Endodermal cell (in vitro differentiated cells): ENCODE results near the gene TOMM22. TPM values are rescaled to one million over a fixed set of nuclear protein-coding genes. Genes with fewer than 3 reads are reported as not detected.

Experiments
- DNase-seq: peaks from one replicate; pipeline ENCODE4 v3.0.0-alpha.2; 2017
- H3K27ac ChIP-seq: 2 replicates; pipeline ENCODE4 v1.5.1; 2013; ENCODE audit warnings: mild to moderate bottlenecking, low read depth, low read length, moderate library complexity
- H3K27me3 ChIP-seq: 2 replicates; pipeline ENCODE4 v1.6.1; 2013; ENCODE audit warnings: mild to moderate bottlenecking, low read length, moderate library complexity; ENCODE audit not compliant: insufficient read depth, control insufficient read depth, poor library complexity, severe bottlenecking
- H3K36me3 ChIP-seq: 2 replicates; pipeline ENCODE4 v1.7.0; 2013; ENCODE audit warnings: mild to moderate bottlenecking, low read length, moderate library complexity; ENCODE audit not compliant: control insufficient read depth, insufficient read depth
- H3K4me1 ChIP-seq: one replicate; pipeline ENCODE4 v1.7.0; 2013; ENCODE audit warnings: low read length; ENCODE audit not compliant: control insufficient read depth, insufficient read depth
- H3K4me3 ChIP-seq: 2 replicates; pipeline ENCODE4 v1.5.1; 2013; ENCODE audit warnings: mild to moderate bottlenecking, low read length, moderate library complexity
- H3K9ac ChIP-seq: 2 replicates; pipeline ENCODE4 v1.6.1; 2013; ENCODE audit warnings: mild to moderate bottlenecking, low read length, moderate library complexity; ENCODE audit not compliant: poor library complexity, severe bottlenecking; ENCODE audit errors: extremely low read depth
- H3K9me3 ChIP-seq: 2 replicates; pipeline ENCODE4 v1.6.1; 2013; ENCODE audit warnings: mild to moderate bottlenecking, low read length, moderate library complexity; ENCODE audit not compliant: control insufficient read depth
- H3K27ac Mint-ChIP-seq: 2 replicates; pipeline ENCODE4 v1.8.0; 2020; ENCODE audit warnings: mixed read lengths
- H3K27me3 Mint-ChIP-seq: 2 replicates; pipeline ENCODE4 v1.8.0; 2021; ENCODE audit warnings: mild to moderate bottlenecking, mixed read lengths; ENCODE audit not compliant: insufficient read depth
- H3K36me3 Mint-ChIP-seq: 2 replicates; pipeline ENCODE4 v1.8.0; 2020; ENCODE audit warnings: low read depth, mixed read lengths
- H3K4me1 Mint-ChIP-seq: 2 replicates; pipeline ENCODE4 v1.8.0; 2020; ENCODE audit warnings: mixed read lengths
- H3K4me3 Mint-ChIP-seq: 2 replicates; pipeline ENCODE4 v1.8.0; 2020; ENCODE audit warnings: mild to moderate bottlenecking, moderate library complexity, mixed read lengths
- H3K9me3 Mint-ChIP-seq: 2 replicates; pipeline ENCODE4 v1.8.0; 2020; ENCODE audit warnings: mild to moderate bottlenecking, mixed read lengths
- WGBS, 2 experiments: methylation state at CpG; one replicate each; pipeline versions ENCODE4 v1.1.5 to v1.1.7; 2013; ENCODE audit warnings: missing lambda C conversion rate in 2 of 2, mixed read lengths in 1 of 2; ENCODE audit not compliant: insufficient coverage in 1 of 2, insufficient read length in 1 of 2; 5-methylcytosine and 5-hydroxymethylcytosine counted together
- total RNA-seq, 2 donors: library from RNA; stranded (reverse); fragmentation: NEBNext Ultra II Directional in 1 of 2; extraction: Animal tissue kit (Norgen Biotek cat#: 25700) in 1 of 2; gene quantifications; 2 replicates in 1 of 2; 3 replicates in 1 of 2; pipeline ENCODE4 v1.2.1, GENCODE V29; 2021
- TF ChIP-seq, protein P1 (sequence below): fragments of 200-600 bp; sonication (generic); conservative IDR thresholded peaks from 2 replicates; pipeline ENCODE4 v1.5.0; 2021; ENCODE audit warnings: antibody characterized with exemption, mild to moderate bottlenecking

TOMM22 gene
- total RNA-seq, 2 donors from 2014 or later = 114 to 119 TPM

DNA sequence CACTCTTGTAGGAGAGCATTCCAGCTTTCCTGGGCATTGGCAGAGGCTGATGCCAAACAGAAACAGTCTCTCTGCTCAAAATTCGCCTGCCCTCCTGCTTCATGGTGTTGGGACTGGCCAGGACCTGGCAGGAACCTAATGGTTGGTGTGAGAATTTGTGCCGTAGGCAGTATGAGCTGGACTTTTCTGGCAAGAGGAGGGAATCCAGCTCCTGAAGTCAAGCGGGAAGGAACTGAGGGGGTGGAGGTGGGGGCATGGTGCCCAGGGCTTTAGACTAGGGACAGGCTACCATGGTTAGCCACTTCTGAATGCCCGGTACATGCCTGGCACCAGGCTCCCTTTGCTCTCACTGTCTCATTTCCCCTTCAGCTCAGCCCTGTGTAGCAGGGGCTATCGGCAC, 6.9 kb upstream of the TOMM22 start:
- no peaks in the 10 kb centered on the region for H3K9me3 Mint-ChIP-seq
- Histone ChIP-seq H3K4me3 (no peak overlapping the region), H3K36me3 (peaks cover 28% of the 10 kb centered on the region), H3K27ac (no peak overlapping the region), H3K9ac (no peak overlapping the region), H3K27me3 (no peaks in the 10 kb centered on the region), H3K4me1 (no peaks in the 10 kb centered on the region), H3K9me3 (no peaks in the 10 kb centered on the region)
- no peak overlapping the region for H3K27ac Mint-ChIP-seq
- no peak overlapping the region for H3K4me3 Mint-ChIP-seq
- no peaks in the 10 kb centered on the region for H3K27me3 Mint-ChIP-seq
- TF ChIP-seq, protein P1, sequence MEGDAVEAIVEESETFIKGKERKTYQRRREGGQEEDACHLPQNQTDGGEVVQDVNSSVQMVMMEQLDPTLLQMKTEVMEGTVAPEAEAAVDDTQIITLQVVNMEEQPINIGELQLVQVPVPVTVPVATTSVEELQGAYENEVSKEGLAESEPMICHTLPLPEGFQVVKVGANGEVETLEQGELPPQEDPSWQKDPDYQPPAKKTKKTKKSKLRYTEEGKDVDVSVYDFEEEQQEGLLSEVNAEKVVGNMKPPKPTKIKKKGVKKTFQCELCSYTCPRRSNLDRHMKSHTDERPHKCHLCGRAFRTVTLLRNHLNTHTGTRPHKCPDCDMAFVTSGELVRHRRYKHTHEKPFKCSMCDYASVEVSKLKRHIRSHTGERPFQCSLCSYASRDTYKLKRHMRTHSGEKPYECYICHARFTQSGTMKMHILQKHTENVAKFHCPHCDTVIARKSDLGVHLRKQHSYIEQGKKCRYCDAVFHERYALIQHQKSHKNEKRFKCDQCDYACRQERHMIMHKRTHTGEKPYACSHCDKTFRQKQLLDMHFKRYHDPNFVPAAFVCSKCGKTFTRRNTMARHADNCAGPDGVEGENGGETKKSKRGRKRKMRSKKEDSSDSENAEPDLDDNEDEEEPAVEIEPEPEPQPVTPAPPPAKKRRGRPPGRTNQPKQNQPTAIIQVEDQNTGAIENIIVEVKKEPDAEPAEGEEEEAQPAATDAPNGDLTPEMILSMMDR = no peak
- 94 to 100% methylated on average over 2 to 5 of the region's 5 CpGs for WGBS, 2 experiments
- no peaks in the 10 kb centered on the region for H3K4me1 Mint-ChIP-seq
- peaks cover 30% of the 10 kb centered on the region for H3K36me3 Mint-ChIP-seq
- no peak for DNase-seq

DNA sequence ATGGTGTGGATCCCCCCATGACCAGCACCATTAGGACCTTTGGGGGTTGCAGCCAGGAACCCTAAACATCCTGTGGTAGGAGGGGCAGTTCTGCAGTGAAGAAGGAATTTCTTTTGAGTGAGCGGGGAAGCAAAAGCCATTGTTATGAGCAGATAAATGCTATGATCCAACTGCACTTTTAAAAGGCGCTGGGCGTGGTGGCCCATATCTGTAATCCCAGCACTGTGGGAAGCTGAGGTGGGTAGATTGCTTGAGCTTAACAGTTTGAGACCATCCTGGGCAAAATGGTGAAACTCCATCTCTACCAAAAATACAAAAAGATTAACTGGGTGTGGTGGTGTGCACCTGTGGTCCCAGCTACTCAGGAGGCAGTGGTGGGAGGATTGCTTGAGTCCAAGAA, 5.9 kb upstream of the TOMM22 start:
- Histone ChIP-seq H3K27me3 (no peaks in the 10 kb centered on the region), H3K4me3 (no peak overlapping the region), H3K36me3 (peaks cover 25% of the 10 kb centered on the region), H3K9me3 (no peaks in the 10 kb centered on the region), H3K27ac (no peak overlapping the region), H3K9ac (no peak overlapping the region), H3K4me1 (no peaks in the 10 kb centered on the region)
- WGBS, 2 experiments = 91 to 98% methylated on average over 3 of the region's 3 CpGs
- no peak overlapping the region for H3K4me3 Mint-ChIP-seq
- H3K27me3 Mint-ChIP-seq = no peaks in the 10 kb centered on the region
- H3K9me3 Mint-ChIP-seq = no peaks in the 10 kb centered on the region
- TF ChIP-seq, protein P1 = no peak
- H3K4me1 Mint-ChIP-seq = no peaks in the 10 kb centered on the region
- no peak for DNase-seq
- no peak overlapping the region for H3K27ac Mint-ChIP-seq
- H3K36me3 Mint-ChIP-seq = peaks cover 27% of the 10 kb centered on the region

DNA sequence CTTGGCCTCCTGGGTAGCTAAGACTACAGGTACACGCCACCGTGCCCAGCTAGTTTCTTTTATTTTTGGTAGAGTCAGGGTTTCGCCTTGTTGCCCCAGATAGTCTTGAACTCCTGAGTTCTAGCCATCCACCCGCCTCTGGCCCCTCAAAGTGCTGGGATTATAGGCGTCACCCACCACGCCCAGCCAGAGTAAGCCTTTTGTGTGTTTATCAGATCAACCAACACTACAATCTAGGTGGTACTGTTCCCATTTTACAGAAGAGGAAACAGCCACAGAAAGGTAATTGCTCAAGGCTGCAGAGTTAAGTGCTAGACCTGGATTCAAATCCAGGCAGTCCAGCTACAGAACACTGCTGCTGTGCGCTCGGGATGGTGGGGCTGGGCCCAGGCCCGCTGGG, 3.1 kb downstream of the TOMM22 start:
- DNase-seq = no peak
- Histone ChIP-seq H3K4me1 (no peaks in the 10 kb centered on the region), H3K9me3 (peaks cover 9% of the 10 kb centered on the region), H3K4me3 (no peak overlapping the region), H3K9ac (no peak overlapping the region), H3K27ac (no peak overlapping the region), H3K27me3 (no peaks in the 10 kb centered on the region), H3K36me3 (peaks cover 70% of the 10 kb centered on the region)
- no peak overlapping the region for H3K4me3 Mint-ChIP-seq
- peaks cover 22% of the 10 kb centered on the region for H3K9me3 Mint-ChIP-seq
- TF ChIP-seq, protein P1 = no peak
- 98% methylated on average over 7 to 9 of the region's 9 CpGs for WGBS, 2 experiments
- no peak overlapping the region for H3K27ac Mint-ChIP-seq
- no peaks in the 10 kb centered on the region for H3K27me3 Mint-ChIP-seq
- peaks cover 4% of the 10 kb centered on the region for H3K4me1 Mint-ChIP-seq
- peaks cover 72% of the 10 kb centered on the region for H3K36me3 Mint-ChIP-seq
